Raji (cell line): ENCODE data around the gene TMSB10.
A peak's percentile ranks its signal among the peaks of the same experiment; 100 is the strongest.

ENCODE experiments used
- POLR2A ChIP-seq: IDR thresholded peaks from 2 replicates; pipeline ENCODE4 v1.6.1; 2011; ENCODE audit warnings: low read depth, low read length, control low read depth; ENCODE audit not compliant: insufficient read depth

TMSB10 gene

GRCh38 chr2:84894758-84895520 is 10.5 kb upstream of the TMSB10 start:
- TF ChIP-seq POLR2A, result peak; percentile 38; the same call in 1 of the 2 replicates

- no peak for TF ChIP-seq POLR2A
Observed at GRCh38 chr2:84896567-84896966, 8.9 kb upstream of the TMSB10 start.

GRCh38 chr2:84897773-84898172 is 7.7 kb upstream of the TMSB10 start:
- no peak for TF ChIP-seq POLR2A

- no peak for TF ChIP-seq POLR2A
Observed at GRCh38 chr2:84899304-84900204, 5.9 kb upstream of the TMSB10 start.

GRCh38 chr2:84900971-84901370 is 4.5 kb upstream of the TMSB10 start:
- no peak for TF ChIP-seq POLR2A

- no peak for TF ChIP-seq POLR2A
Observed at GRCh38 chr2:84901593-84902120, 3.8 kb upstream of the TMSB10 start.

GRCh38 chr2:84902526-84902925 is 2.9 kb upstream of the TMSB10 start:
- no peak for TF ChIP-seq POLR2A

GRCh38 chr2:84904151-84904550 is 1.3 kb upstream of the TMSB10 start:
- TF ChIP-seq POLR2A, result no peak

- TF ChIP-seq POLR2A, result no peak
Observed at GRCh38 chr2:84904717-84905174, 710 bp upstream of the TMSB10 start.

- TF ChIP-seq POLR2A, result no peak
Observed at GRCh38 chr2:84906108-84906899, 848 bp downstream of the TMSB10 start.

- 0 out of 2 replicates have a peak, but pooled peaks have one; percentile 32 for TF ChIP-seq POLR2A
Observed at GRCh38 chr2:84906900-84907714, 1.7 kb downstream of the TMSB10 start.

GRCh38 chr2:84908948-84909713 is 3.7 kb downstream of the TMSB10 start:
- TF ChIP-seq POLR2A, result peak; percentile 17; the same call in 1 of the 2 replicates

- no peak for TF ChIP-seq POLR2A
Observed at GRCh38 chr2:84911135-84911678, 5.8 kb downstream of the TMSB10 start.
